OCI-LY1 (cell line): ENCODE results near the gene ZNF112.

Experiments
- H2AFZ ChIP-seq: fragments of 200-600 bp; sonication (generic), shearing (Covaris generic); 2 replicates; pipeline ENCODE4 v1.6.0; 2014; ENCODE audit warnings: antibody characterized with exemption, mild to moderate bottlenecking, low read length
- H3F3A ChIP-seq: fragments of 200-600 bp; sonication (generic), shearing (Covaris generic); 2 replicates; pipeline ENCODE4 v1.6.0; 2014; ENCODE audit warnings: mild to moderate bottlenecking, antibody characterized with exemption, low read length, moderate library complexity; ENCODE audit not compliant: insufficient read depth
- H3K27ac ChIP-seq: fragments of 200-600 bp; sonication (generic); 2 replicates; pipeline ENCODE4 v1.5.1; 2014; ENCODE audit warnings: low read length, mixed run types, mild to moderate bottlenecking, low read depth; ENCODE audit not compliant: poor library complexity, severe bottlenecking
- H3K27me3 ChIP-seq: fragments of 200-600 bp; sonication (generic); 2 replicates; pipeline ENCODE4 v1.6.0; 2014; ENCODE audit warnings: antibody characterized with exemption, mild to moderate bottlenecking, low read length, moderate library complexity; ENCODE audit not compliant: insufficient read depth
- H3K36me3 ChIP-seq: fragments of 200-600 bp; sonication (generic); 2 replicates; pipeline ENCODE4 v1.6.1; 2014; ENCODE audit warnings: mild to moderate bottlenecking, antibody characterized with exemption, low read length, moderate library complexity, mixed read lengths; ENCODE audit not compliant: insufficient read depth
- H3K4me1 ChIP-seq: fragments of 200-600 bp; sonication (generic); 2 replicates; pipeline ENCODE4 v1.5.1; 2014; ENCODE audit warnings: mild to moderate bottlenecking, low read length, moderate library complexity; ENCODE audit not compliant: insufficient read depth, severe bottlenecking
- H3K4me2 ChIP-seq: fragments of 200-600 bp; sonication (generic), shearing (Covaris generic); 2 replicates; pipeline ENCODE4 v1.6.1; 2014; ENCODE audit warnings: low read length
- H3K4me3 ChIP-seq: fragments of 200-600 bp; sonication (generic); 2 replicates; pipeline ENCODE4 v1.5.1; 2014; ENCODE audit warnings: low read length, low read depth, mild to moderate bottlenecking, mixed read lengths; ENCODE audit not compliant: poor library complexity, severe bottlenecking
- H3K79me2 ChIP-seq: fragments of 200-600 bp; shearing (Covaris generic); 2 replicates; pipeline ENCODE4 v1.6.1; 2016; ENCODE audit warnings: mixed run types, low read length, mixed read lengths; ENCODE audit not compliant: insufficient read depth
- H3K9ac ChIP-seq: fragments of 200-600 bp; sonication (generic), shearing (Covaris generic); 2 replicates; pipeline ENCODE4 v1.6.1; 2014; ENCODE audit warnings: mild to moderate bottlenecking, low read length, mixed read lengths
- H3K9me2 ChIP-seq: fragments of 200-600 bp; sonication (generic), shearing (Covaris generic); 2 replicates; pipeline ENCODE4 v1.6.1; 2014; ENCODE audit warnings: low read depth, mild to moderate bottlenecking, low read length, mixed read lengths
- H3K9me3 ChIP-seq: fragments of 200-600 bp; shearing (Covaris generic); 2 replicates; pipeline ENCODE4 v1.6.1; 2014; ENCODE audit warnings: low read length, mixed read lengths
- H4K20me1 ChIP-seq: fragments of 200-600 bp; sonication (generic), shearing (Covaris generic); 2 replicates; pipeline ENCODE4 v1.6.0; 2016; ENCODE audit warnings: mild to moderate bottlenecking, low read length; ENCODE audit not compliant: insufficient read depth
- CTCF ChIP-seq: fragments of 200-600 bp; sonication (generic), shearing (Covaris generic); IDR thresholded peaks from 2 replicates; pipeline ENCODE4 v1.5.1; 2017; ENCODE audit warnings: mild to moderate bottlenecking, antibody characterized with exemption, low read length, moderate library complexity, mixed read lengths
- EZH2 ChIP-seq: fragments of 200-600 bp; sonication (generic), shearing (Covaris generic); IDR thresholded peaks from 2 replicates; pipeline ENCODE4 v1.8.0; 2017; ENCODE audit warnings: borderline replicate concordance, mixed run types, mild to moderate bottlenecking, antibody characterized with exemption, low read length, moderate library complexity, mixed read lengths

The ZNF112 gene

DNA sequence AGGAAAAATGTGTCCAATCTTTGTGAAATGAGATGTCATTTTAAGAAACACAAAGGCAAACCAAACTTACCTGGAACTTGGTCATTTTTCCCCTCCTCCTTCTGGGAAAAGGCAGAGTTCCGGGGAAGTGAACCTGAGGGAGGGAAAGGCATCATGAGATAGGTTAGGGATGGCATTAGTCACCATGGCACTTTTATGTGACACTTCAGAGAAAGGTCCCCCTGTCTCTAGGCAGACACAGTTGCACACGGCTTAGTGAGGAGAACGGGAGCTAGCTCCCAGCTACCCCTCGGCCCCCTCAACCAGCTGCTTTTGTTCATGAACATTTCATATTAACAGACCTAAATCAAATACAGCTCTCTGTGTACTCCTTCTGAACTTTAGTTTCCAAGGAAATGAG is 53.2 kb downstream of the ZNF112 start:
- H2AFZ ChIP-seq, result no peak overlapping the region
- no peaks in the 10 kb centered on the region for H3F3A ChIP-seq
- H3K4me2 ChIP-seq, result no peak overlapping the region
- no peaks in the 10 kb centered on the region for H3K9me3 ChIP-seq
- H3K4me1 ChIP-seq, result peaks cover 4% of the 10 kb centered on the region
- no peak overlapping the region for H3K4me3 ChIP-seq
- H4K20me1 ChIP-seq, result no peaks in the 10 kb centered on the region
- H3K27me3 ChIP-seq, result no peaks in the 10 kb centered on the region
- no peak overlapping the region for H3K9ac ChIP-seq
- no peaks in the 10 kb centered on the region for H3K9me2 ChIP-seq
- TF ChIP-seq EZH2 (no peak), CTCF (no peak)
- no peak overlapping the region for H3K27ac ChIP-seq
- no peaks in the 10 kb centered on the region for H3K79me2 ChIP-seq
- no peaks in the 10 kb centered on the region for H3K36me3 ChIP-seq

GRCh38 chr19:44284968-44285367 is 71.5 kb downstream of the ZNF112 start:
- Histone ChIP-seq H3K4me1 (no peaks in the 10 kb centered on the region), H3K4me2 (no peak overlapping the region), H3K36me3 (peaks cover 22% of the 10 kb centered on the region), H3K9me2 (no peaks in the 10 kb centered on the region), H3F3A (no peaks in the 10 kb centered on the region), H3K9me3 (0 out of 2 replicates have a peak, but pooled peaks cover 2% of the 10 kb centered on the region), H3K79me2 (no peaks in the 10 kb centered on the region), H3K4me3 (no peak overlapping the region), H2AFZ (no peak overlapping the region), H4K20me1 (no peaks in the 10 kb centered on the region), H3K9ac (no peak overlapping the region), H3K27ac (no peak overlapping the region), H3K27me3 (no peaks in the 10 kb centered on the region)
- TF ChIP-seq EZH2 (no peak), CTCF (no peak)

GRCh38 chr19:44282846-44283245 is 73.6 kb downstream of the ZNF112 start:
- no peaks in the 10 kb centered on the region for H3K4me1 ChIP-seq
- H2AFZ ChIP-seq, result no peak overlapping the region
- no peaks in the 10 kb centered on the region for H3K79me2 ChIP-seq
- H3F3A ChIP-seq, result no peaks in the 10 kb centered on the region
- no peak overlapping the region for H3K9ac ChIP-seq
- H3K4me3 ChIP-seq, result no peak overlapping the region
- no peaks in the 10 kb centered on the region for H4K20me1 ChIP-seq
- H3K9me2 ChIP-seq, result no peaks in the 10 kb centered on the region
- no peak overlapping the region for H3K27ac ChIP-seq
- TF ChIP-seq EZH2, result no peak
- TF ChIP-seq CTCF, result no peak
- H3K4me2 ChIP-seq, result no peak overlapping the region
- peaks cover 2% of the 10 kb centered on the region for H3K36me3 ChIP-seq
- peaks cover 3% of the 10 kb centered on the region; the same call in 1 of the 2 replicates for H3K9me3 ChIP-seq
- no peaks in the 10 kb centered on the region for H3K27me3 ChIP-seq
